Parathyroid adenoma (tissue), 2 donors: ENCODE data around the gene ZBTB46.

Experiments used
- H2AFZ ChIP-seq: fragments of 300-600 bp; sonication (generic); one replicate; pipeline ENCODE4 v1.7.0; 2017; ENCODE audit warnings: antibody characterized with exemption, mild to moderate bottlenecking
- H3K27ac ChIP-seq: fragments of 300-600 bp; sonication (generic); one replicate; pipeline ENCODE4 v1.7.0; 2017
- H3K27me3 ChIP-seq: fragments of 300-600 bp; sonication (generic); one replicate; pipeline ENCODE4 v1.7.0; 2017; ENCODE audit warnings: low read length; ENCODE audit not compliant: control insufficient read depth, insufficient read depth
- H3K36me3 ChIP-seq: fragments of 300-600 bp; sonication (generic); one replicate; pipeline ENCODE4 v1.7.0; 2017; ENCODE audit warnings: low read length; ENCODE audit not compliant: control insufficient read depth, insufficient read depth
- H3K4me1 ChIP-seq: fragments of 300-600 bp; sonication (generic); one replicate; pipeline ENCODE4 v1.7.0; 2017; ENCODE audit warnings: control low read depth
- H3K4me2 ChIP-seq: fragments of 300-600 bp; sonication (generic); one replicate; pipeline ENCODE4 v1.7.0; 2017; ENCODE audit warnings: low read length
- H3K4me3 ChIP-seq: fragments of 300-600 bp; sonication (generic); one replicate; pipeline ENCODE4 v1.7.0; 2017; ENCODE audit warnings: low read depth, low read length
- H3K79me2 ChIP-seq: fragments of 300-600 bp; sonication (generic); one replicate; pipeline ENCODE4 v1.7.0; 2017; ENCODE audit warnings: control low read depth
- H3K9ac ChIP-seq: fragments of 300-600 bp; sonication (generic); one replicate; pipeline ENCODE4 v1.7.0; 2017; ENCODE audit warnings: mild to moderate bottlenecking
- H3K9me3 ChIP-seq: fragments of 300-600 bp; sonication (generic); one replicate; pipeline ENCODE4 v1.7.0; 2017; ENCODE audit warnings: low read length; ENCODE audit not compliant: control insufficient read depth
- CTCF ChIP-seq: fragments of 300-600 bp; sonication (generic); IDR thresholded peaks from one replicate; pipeline ENCODE4 v1.7.0; 2017; ENCODE audit warnings: antibody characterized with exemption, mild to moderate bottlenecking
- donor health status: primary hyperparathyroidism.

Gene ZBTB46

GRCh38 chr20:63743210-63743970, 87.7 kb downstream of the ZBTB46 start:
- Histone ChIP-seq H3K9me3 (no peaks in the 10 kb centered on the region), H3K9ac (no peak overlapping the region), H3K4me3 (no peak overlapping the region), H3K4me1 (peaks cover 10% of the 10 kb centered on the region), H3K27ac (no peak overlapping the region), H3K27me3 (no peaks in the 10 kb centered on the region), H3K4me2 (no peak overlapping the region), H3K36me3 (no peaks in the 10 kb centered on the region), H3K79me2 (no peaks in the 10 kb centered on the region), H2AFZ (no peak overlapping the region)
- no peak for TF ChIP-seq CTCF

GRCh38 chr20:63742381-63743024, 88.6 kb downstream of the ZBTB46 start:
- Histone ChIP-seq H3K27ac (no peak overlapping the region), H3K36me3 (no peaks in the 10 kb centered on the region), H3K4me3 (no peak overlapping the region), H3K9me3 (no peaks in the 10 kb centered on the region), H3K27me3 (no peaks in the 10 kb centered on the region), H3K9ac (no peak overlapping the region), H2AFZ (no peak overlapping the region), H3K4me2 (no peak overlapping the region), H3K79me2 (no peaks in the 10 kb centered on the region), H3K4me1 (peaks cover 10% of the 10 kb centered on the region)
- no peak for TF ChIP-seq CTCF

GRCh38 chr20:63741676-63742380, 89.2 kb downstream of the ZBTB46 start:
- H3K79me2 ChIP-seq = no peaks in the 10 kb centered on the region
- H3K4me1 ChIP-seq = peaks cover 10% of the 10 kb centered on the region
- no peak for TF ChIP-seq CTCF
- H3K27me3 ChIP-seq = no peaks in the 10 kb centered on the region
- peak overlapping the region; percentile 70 for H3K4me2 ChIP-seq
- H3K27ac ChIP-seq = peak overlapping the region; percentile 66
- no peaks in the 10 kb centered on the region for H3K36me3 ChIP-seq
- no peaks in the 10 kb centered on the region for H3K9me3 ChIP-seq
- H2AFZ ChIP-seq = no peak overlapping the region
- H3K4me3 ChIP-seq = peak overlapping the region; percentile 63
- no peak overlapping the region for H3K9ac ChIP-seq

DNA sequence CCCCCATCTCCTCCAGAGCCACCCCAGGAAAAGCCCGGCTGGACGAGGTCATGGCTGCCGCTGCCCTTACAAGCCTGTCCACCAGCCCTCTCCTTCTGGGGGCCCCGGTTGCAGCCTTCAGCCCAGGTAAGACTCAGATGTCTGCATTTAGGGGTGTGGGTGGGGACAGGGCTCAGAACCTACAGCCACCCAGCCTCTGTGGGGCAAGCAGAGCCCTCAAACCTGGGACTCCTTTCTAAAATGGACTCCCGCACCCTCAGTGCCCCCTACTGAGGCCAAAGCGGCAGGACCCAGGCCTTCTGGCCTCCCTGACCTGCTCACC, 89.7 kb downstream of the ZBTB46 start:
- H3K4me1 ChIP-seq = peaks cover 10% of the 10 kb centered on the region
- H3K79me2 ChIP-seq = no peaks in the 10 kb centered on the region
- no peak overlapping the region for H2AFZ ChIP-seq
- peak overlapping the region; percentile 70 for H3K4me2 ChIP-seq
- H3K36me3 ChIP-seq = no peaks in the 10 kb centered on the region
- H3K9ac ChIP-seq = no peak overlapping the region
- H3K9me3 ChIP-seq = no peaks in the 10 kb centered on the region
- no peaks in the 10 kb centered on the region for H3K27me3 ChIP-seq
- peak overlapping the region; percentile 66 for H3K27ac ChIP-seq
- H3K4me3 ChIP-seq = peak overlapping the region; percentile 63
- TF ChIP-seq CTCF = no peak
